GM12878 (cell line): ENCODE data around the gene PITPNC1. TPM values are rescaled to one million over a fixed set of nuclear protein-coding genes. Genes with fewer than 3 reads are reported as not detected.

Source experiments
- IKZF1 ChIP-seq: fragments of 450-650 bp; conservative IDR thresholded peaks from 2 replicates; pipeline ENCODE4 v1.6.1; 2017; ENCODE audit warnings: antibody characterized with exemption, mild to moderate bottlenecking
- KDM1A ChIP-seq: fragments of 200-600 bp; sonication (generic); IDR thresholded peaks from 2 replicates; pipeline ENCODE4 v1.6.1; 2016; ENCODE audit warnings: borderline replicate concordance
- MEF2A ChIP-seq: IDR thresholded peaks from 2 replicates; pipeline ENCODE4 v1.6.1; 2011; ENCODE audit warnings: low read depth, mild to moderate bottlenecking, low read length, moderate library complexity; ENCODE audit not compliant: insufficient read depth
- MXI1 ChIP-seq: fragments of 150-350 bp; IDR thresholded peaks from 2 replicates; pipeline ENCODE4 v1.6.1; 2011; ENCODE audit warnings: low read depth, mild to moderate bottlenecking, inconsistent platforms, low read length, improper control_type of control experiment
- POLR2AphosphoS2 ChIP-seq: IDR thresholded peaks from 2 replicates; pipeline ENCODE4 v1.6.1; 2011; ENCODE audit warnings: low read depth, mild to moderate bottlenecking, low read length, improper control_type of control experiment, moderate library complexity
- SMARCA5 ChIP-seq: fragments of 450-650 bp; IDR thresholded peaks from 2 replicates; pipeline ENCODE4 v1.6.1; 2017; ENCODE audit warnings: mild to moderate bottlenecking
- SMC3 ChIP-seq: IDR thresholded peaks from 2 replicates; pipeline ENCODE4 v1.6.1; 2011; ENCODE audit warnings: low read length, improper control_type of control experiment, borderline replicate concordance
- SRF ChIP-seq, 2 experiments: IDR thresholded peaks; 2 replicates each; pipeline ENCODE4 v1.6.1; 2011; ENCODE audit warnings: low read depth in 2 of 2, low read length in 2 of 2, mild to moderate bottlenecking in 1 of 2, moderate library complexity in 1 of 2
- SUPT20H ChIP-seq: IDR thresholded peaks from 2 replicates; pipeline ENCODE4 v1.6.1; 2011; ENCODE audit warnings: low read depth, mild to moderate bottlenecking, low read length, moderate library complexity, borderline replicate concordance; ENCODE audit not compliant: control insufficient read depth
- TCF12 ChIP-seq: IDR thresholded peaks from 2 replicates; pipeline ENCODE4 v1.6.1; 2011; ENCODE audit warnings: low read depth, mild to moderate bottlenecking, low read length
- TCF3 ChIP-seq: IDR thresholded peaks from 2 replicates; pipeline ENCODE4 v1.6.1; 2012; ENCODE audit warnings: low read depth, mild to moderate bottlenecking, low read length, borderline replicate concordance; ENCODE audit not compliant: insufficient read depth
- WRNIP1 ChIP-seq: IDR thresholded peaks from 2 replicates; pipeline ENCODE4 v1.6.1; 2011; ENCODE audit warnings: low read depth, low read length, improper control_type of control experiment, borderline replicate concordance
- polyA plus RNA-seq, 11 experiments: library from polyadenylated mRNA; depleted of rRNA in 4 of 11; unstranded in 6 of 11; stranded (reverse) in 5 of 11; fragments of >200 nt; fragmentation: Nextera tagmentation in 4 of 11; fragmentation: Illumina TruSeq in 1 of 11; extraction: Ambion mirVana in 4 of 11; extraction: Trizol in 1 of 11; gene quantifications; 1 replicate in 1 of 11; 2 replicates in 10 of 11; pipeline versions ENCODE4 v1.2.1 to v1.2.3, GENCODE V29; 2011 to 2016; ENCODE audit warnings: inconsistent platforms in 2 of 11, missing spikeins in 2 of 11, low read depth in 1 of 11
- total RNA-seq, 4 experiments: library from RNA; depleted of rRNA in 3 of 4; stranded (reverse); fragments of >200 nt in 3 of 4; fragmentation: Illumina TruSeq in 1 of 4; extraction: Trizol in 1 of 4; gene quantifications; 2 replicates each; pipeline versions ENCODE4 v1.2.1 to v1.2.3, GENCODE V29; 2013 to 2021
- TF ChIP-seq, protein P1 (sequence below): IDR thresholded peaks from 2 replicates; pipeline ENCODE4 v1.6.1; 2011; ENCODE audit warnings: borderline replicate concordance, low read depth, mild to moderate bottlenecking, moderate library complexity, low read length; ENCODE audit not compliant: insufficient read depth, poor library complexity, severe bottlenecking
- TF ChIP-seq, protein P2 (sequence below), 3 experiments: IDR thresholded peaks in 2 of 3; conservative IDR thresholded peaks in 1 of 3; 2 replicates each; pipeline ENCODE4 v1.5.1; 2011; ENCODE audit warnings: low read depth in 3 of 3, low read length in 3 of 3, mild to moderate bottlenecking in 3 of 3, control low read depth in 2 of 3, moderate library complexity in 2 of 3, inconsistent platforms in 1 of 3, mixed read lengths in 1 of 3; ENCODE audit not compliant: control insufficient read depth in 2 of 3, insufficient read depth in 1 of 3; ENCODE audit errors: extremely low read depth in 1 of 3
- TF ChIP-seq, protein P3 (sequence below): fragments of 450-650 bp; IDR thresholded peaks from 2 replicates; pipeline ENCODE4 v1.6.1; 2016; ENCODE audit warnings: mild to moderate bottlenecking, moderate library complexity, borderline replicate concordance
- TF ChIP-seq, protein P4 (sequence below): fragments of 450-650 bp; IDR thresholded peaks from 2 replicates; pipeline ENCODE4 v1.6.1; 2017; ENCODE audit warnings: mild to moderate bottlenecking, moderate library complexity

PITPNC1 gene
- total and polyA plus RNA-seq, 10 of the 15 experiments (the other 5 are each of a cell fraction or from before 2014, with no cell fraction given): 12.2 to 62.4 (median 47.3) TPM

DNA sequence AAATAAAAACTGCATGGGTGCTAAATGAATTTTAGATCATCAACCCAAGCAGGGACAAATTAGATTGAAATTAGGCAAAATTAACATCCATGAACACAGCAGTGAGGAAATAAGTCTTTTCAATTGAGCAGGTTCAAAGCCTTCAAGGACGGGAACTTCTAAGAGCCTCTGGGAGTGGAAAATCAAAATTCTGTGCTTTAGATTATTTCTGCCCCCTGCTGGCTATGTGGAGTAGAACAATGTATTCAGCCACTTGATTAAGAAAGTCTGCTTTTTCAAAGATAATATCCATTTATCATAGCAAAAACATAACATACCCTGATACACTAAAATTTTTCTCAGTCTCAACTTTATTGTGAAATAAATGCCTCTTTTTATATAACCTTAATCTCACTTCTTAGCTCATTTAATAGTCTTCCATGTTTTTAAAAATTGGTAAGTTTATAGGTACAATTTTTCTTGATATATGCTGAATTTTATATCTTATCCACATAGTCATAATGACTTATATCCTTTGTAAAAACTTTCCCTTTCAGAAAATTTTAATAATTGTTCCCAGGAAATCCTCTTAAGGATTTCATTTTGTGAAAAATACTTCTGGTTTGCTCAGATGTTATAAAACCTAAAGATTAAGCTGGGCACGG is 312.6 kb downstream of the PITPNC1 start (continued):
- TF ChIP-seq, protein P1, sequence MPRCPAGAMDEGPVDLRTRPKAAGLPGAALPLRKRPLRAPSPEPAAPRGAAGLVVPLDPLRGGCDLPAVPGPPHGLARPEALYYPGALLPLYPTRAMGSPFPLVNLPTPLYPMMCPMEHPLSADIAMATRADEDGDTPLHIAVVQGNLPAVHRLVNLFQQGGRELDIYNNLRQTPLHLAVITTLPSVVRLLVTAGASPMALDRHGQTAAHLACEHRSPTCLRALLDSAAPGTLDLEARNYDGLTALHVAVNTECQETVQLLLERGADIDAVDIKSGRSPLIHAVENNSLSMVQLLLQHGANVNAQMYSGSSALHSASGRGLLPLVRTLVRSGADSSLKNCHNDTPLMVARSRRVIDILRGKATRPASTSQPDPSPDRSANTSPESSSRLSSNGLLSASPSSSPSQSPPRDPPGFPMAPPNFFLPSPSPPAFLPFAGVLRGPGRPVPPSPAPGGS: no peak
- TF ChIP-seq, protein P2, sequence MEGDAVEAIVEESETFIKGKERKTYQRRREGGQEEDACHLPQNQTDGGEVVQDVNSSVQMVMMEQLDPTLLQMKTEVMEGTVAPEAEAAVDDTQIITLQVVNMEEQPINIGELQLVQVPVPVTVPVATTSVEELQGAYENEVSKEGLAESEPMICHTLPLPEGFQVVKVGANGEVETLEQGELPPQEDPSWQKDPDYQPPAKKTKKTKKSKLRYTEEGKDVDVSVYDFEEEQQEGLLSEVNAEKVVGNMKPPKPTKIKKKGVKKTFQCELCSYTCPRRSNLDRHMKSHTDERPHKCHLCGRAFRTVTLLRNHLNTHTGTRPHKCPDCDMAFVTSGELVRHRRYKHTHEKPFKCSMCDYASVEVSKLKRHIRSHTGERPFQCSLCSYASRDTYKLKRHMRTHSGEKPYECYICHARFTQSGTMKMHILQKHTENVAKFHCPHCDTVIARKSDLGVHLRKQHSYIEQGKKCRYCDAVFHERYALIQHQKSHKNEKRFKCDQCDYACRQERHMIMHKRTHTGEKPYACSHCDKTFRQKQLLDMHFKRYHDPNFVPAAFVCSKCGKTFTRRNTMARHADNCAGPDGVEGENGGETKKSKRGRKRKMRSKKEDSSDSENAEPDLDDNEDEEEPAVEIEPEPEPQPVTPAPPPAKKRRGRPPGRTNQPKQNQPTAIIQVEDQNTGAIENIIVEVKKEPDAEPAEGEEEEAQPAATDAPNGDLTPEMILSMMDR (IDR thresholded peaks at IDR 0.05 in 2 of 3, conservative IDR thresholded peaks at IDR 0.05 in 1 of 3; ENCODE audit: control insufficient read depth in 2 of 3, extremely low read depth in 1 of 3, insufficient read depth in 1 of 3, low read depth in 3 of 3, low read length in 3 of 3): peak; percentile 63 to 73 (median 72)
- TF ChIP-seq IKZF1 (peak; percentile 22; the same call in 1 of the 2 replicates), SUPT20H (no peak), MXI1 (no peak), POLR2AphosphoS2 (no peak), KDM1A (no peak), TCF12 (no peak), SMC3 (peak; percentile 91), SRF (IDR thresholded peaks at IDR 0.05; ENCODE audit: low read depth in 2 of 2, low read length in 2 of 2) (no peak), WRNIP1 (no peak), SMARCA5 (0 out of 2 replicates have a peak, but pooled peaks have one; percentile 41), TCF3 (no peak), MEF2A (0 out of 2 replicates have a peak, but pooled peaks have one; percentile 21)
- TF ChIP-seq, protein P3, sequence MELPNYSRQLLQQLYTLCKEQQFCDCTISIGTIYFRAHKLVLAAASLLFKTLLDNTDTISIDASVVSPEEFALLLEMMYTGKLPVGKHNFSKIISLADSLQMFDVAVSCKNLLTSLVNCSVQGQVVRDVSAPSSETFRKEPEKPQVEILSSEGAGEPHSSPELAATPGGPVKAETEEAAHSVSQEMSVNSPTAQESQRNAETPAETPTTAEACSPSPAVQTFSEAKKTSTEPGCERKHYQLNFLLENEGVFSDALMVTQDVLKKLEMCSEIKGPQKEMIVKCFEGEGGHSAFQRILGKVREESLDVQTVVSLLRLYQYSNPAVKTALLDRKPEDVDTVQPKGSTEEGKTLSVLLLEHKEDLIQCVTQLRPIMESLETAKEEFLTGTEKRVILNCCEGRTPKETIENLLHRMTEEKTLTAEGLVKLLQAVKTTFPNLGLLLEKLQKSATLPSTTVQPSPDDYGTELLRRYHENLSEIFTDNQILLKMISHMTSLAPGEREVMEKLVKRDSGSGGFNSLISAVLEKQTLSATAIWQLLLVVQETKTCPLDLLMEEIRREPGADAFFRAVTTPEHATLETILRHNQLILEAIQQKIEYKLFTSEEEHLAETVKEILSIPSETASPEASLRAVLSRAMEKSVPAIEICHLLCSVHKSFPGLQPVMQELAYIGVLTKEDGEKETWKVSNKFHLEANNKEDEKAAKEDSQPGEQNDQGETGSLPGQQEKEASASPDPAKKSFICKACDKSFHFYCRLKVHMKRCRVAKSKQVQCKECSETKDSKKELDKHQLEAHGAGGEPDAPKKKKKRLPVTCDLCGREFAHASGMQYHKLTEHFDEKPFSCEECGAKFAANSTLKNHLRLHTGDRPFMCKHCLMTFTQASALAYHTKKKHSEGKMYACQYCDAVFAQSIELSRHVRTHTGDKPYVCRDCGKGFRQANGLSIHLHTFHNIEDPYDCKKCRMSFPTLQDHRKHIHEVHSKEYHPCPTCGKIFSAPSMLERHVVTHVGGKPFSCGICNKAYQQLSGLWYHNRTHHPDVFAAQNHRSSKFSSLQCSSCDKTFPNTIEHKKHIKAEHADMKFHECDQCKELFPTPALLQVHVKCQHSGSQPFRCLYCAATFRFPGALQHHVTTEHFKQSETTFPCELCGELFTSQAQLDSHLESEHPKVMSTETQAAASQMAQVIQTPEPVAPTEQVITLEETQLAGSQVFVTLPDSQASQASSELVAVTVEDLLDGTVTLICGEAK: no peak
- TF ChIP-seq, protein P4, sequence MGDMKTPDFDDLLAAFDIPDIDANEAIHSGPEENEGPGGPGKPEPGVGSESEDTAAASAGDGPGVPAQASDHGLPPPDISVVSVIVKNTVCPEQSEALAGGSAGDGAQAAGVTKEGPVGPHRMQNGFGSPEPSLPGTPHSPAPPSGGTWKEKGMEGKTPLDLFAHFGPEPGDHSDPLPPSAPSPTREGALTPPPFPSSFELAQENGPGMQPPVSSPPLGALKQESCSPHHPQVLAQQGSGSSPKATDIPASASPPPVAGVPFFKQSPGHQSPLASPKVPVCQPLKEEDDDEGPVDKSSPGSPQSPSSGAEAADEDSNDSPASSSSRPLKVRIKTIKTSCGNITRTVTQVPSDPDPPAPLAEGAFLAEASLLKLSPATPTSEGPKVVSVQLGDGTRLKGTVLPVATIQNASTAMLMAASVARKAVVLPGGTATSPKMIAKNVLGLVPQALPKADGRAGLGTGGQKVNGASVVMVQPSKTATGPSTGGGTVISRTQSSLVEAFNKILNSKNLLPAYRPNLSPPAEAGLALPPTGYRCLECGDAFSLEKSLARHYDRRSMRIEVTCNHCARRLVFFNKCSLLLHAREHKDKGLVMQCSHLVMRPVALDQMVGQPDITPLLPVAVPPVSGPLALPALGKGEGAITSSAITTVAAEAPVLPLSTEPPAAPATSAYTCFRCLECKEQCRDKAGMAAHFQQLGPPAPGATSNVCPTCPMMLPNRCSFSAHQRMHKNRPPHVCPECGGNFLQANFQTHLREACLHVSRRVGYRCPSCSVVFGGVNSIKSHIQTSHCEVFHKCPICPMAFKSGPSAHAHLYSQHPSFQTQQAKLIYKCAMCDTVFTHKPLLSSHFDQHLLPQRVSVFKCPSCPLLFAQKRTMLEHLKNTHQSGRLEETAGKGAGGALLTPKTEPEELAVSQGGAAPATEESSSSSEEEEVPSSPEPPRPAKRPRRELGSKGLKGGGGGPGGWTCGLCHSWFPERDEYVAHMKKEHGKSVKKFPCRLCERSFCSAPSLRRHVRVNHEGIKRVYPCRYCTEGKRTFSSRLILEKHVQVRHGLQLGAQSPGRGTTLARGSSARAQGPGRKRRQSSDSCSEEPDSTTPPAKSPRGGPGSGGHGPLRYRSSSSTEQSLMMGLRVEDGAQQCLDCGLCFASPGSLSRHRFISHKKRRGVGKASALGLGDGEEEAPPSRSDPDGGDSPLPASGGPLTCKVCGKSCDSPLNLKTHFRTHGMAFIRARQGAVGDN: no peak
